CD4-positive, alpha-beta T cell treated with Interleukin-6 for 4 hours (primary cell): ENCODE measurements around the gene GFI1B.
"Not testable (repeated sequence)": the region's sequence is repeated elsewhere in the genome, so short reads cannot be mapped to it uniquely, and the experiment has no call there.

Experiments
- DNase-seq: peaks from one replicate; pipeline ENCODE4 v3.0.0-alpha.2; 2020; ENCODE audit warnings: mixed read lengths

GFI1B gene

DNA sequence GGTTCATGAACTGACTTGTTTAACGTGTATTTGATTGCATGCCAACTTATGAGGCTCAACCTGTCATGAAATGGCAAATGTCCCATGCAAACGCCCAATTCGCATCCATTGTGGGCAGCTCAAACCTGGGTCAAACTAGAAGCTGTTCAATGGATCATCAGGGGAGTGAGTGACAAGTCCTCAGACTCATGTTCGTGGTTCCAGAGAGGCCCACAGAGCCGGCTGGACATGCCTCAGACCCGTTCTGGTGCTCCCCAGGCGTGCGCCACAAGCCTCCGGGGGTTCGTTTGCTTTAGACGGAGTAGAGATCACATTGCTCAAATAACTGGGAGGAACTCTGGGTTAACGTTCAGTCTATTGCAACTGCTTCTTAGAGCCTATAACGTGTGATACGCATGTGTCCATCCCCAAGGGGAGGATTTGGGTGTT, 15.0 kb downstream of the GFI1B start:
- DNase-seq: no peak

DNA sequence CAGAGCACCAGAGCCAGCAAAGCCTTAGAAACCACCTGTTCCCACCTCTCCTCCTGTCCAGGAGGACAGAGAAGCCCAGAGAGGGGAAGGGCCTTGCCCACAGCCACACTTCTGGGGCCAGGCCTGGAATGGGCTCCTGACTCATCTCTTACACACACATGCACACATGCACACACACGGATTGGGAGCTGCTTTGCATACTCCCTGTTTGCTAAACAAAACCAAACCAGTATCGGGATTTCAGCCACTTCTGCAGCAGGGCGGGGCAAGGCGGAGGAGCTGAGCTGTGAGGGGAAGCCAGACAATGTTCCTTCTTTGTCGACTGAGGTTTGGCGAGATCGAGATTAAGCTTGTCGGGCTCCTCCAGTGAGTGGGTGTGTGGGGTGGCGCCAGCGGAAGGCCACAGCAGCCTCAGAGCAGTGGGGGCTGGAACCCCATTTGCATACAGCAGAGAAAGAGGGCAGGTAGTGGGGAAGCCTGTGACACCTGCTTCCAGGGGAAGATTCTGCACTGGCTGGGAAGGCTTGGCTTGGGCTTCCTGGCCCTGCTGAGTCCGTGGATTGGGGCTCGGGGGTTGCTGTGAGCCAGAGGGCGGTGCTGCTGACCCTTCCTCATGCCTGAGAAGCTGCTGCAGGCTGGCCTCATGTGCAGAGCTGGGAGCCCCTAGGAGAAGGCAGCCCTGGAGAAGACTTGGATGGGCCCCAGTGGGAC, 16.1 kb downstream of the GFI1B start:
- no peak for DNase-seq

DNA sequence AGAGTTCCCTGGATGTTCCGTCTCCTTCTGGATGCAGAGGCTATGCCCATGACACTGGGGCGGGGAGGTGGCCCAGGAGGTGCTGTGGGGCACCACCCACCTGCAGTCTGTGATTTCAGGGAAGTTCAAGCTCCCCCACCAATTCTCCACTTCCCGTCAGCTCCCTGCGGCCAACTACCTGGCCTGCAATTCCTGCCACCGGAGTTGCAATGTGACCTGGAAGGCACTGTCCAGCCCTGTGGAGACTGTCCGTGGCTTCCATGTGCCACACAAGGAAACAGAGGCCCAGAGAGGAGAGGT, 16.6 kb downstream of the GFI1B start:
- DNase-seq: no peak

DNA sequence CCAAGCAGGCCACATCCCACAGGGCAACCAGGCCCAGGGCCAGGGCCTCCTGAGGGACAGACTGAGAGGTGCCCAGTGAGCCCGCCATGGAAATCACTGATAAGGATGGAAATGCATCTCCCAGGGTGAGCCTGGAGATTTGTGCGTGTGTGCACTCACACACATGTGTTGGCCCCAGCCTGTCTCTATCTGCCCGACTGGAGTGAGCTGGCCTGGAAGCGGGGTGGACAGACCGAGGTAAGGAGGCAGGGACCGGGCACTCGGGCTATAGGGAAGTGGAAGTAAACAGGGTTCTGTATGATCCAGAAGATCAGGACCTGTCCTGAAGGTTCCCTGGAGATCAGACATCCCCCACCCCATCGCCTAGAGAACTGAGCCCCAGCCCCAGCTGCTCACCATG, 17.4 kb downstream of the GFI1B start:
- no peak for DNase-seq

DNA sequence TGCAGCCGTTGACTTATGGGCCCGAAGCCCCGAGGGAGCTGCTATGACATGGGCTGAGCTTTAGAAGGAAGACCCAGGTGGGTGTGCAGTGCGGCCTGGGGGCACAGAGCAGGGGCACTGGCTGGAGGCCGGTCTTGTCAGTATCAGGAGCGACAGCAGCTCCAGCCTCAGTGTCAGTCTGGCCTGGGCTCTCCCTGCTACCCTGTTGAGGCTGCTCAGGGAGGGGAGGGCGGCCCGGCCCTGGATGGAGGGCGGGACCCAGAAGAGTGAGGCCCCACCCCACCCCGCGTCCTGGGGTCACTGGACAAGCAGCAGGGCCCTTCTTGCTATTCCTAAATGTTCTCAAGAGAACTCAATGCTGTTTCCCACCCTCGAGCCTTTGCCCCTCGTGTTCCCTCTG, 18.0 kb downstream of the GFI1B start:
- DNase-seq: no peak

DNA sequence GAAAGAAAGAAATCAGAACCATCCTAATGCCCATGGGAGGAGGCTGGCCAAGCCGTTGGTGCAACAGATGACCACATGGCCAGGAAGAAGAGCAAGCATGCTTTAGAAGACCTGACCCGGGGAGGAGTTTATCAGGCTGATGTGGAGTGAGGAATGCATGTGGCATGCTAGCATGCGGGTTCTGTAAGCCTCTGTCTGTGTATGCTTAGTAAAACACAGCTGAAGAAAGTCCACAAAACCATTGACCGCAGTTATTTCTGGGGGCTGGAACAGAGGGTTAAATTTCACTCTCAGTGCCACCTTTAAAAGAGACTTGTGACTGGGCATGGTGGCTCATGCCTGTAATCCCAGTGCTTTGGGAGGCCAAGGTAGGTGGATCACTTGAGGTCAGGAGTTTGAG, 19.1 kb downstream of the GFI1B start:
- no peak for DNase-seq

GRCh38 chr9:132998221-132998620, 19.7 kb downstream of the GFI1B start:
- DNase-seq: not testable (repeated sequence)

GRCh38 chr9:132998831-132999635, 20.5 kb downstream of the GFI1B start:
- no peak for DNase-seq

- DNase-seq: no peak
Measured at GRCh38 chr9:133002147-133003070, 23.9 kb downstream of the GFI1B start.

DNA sequence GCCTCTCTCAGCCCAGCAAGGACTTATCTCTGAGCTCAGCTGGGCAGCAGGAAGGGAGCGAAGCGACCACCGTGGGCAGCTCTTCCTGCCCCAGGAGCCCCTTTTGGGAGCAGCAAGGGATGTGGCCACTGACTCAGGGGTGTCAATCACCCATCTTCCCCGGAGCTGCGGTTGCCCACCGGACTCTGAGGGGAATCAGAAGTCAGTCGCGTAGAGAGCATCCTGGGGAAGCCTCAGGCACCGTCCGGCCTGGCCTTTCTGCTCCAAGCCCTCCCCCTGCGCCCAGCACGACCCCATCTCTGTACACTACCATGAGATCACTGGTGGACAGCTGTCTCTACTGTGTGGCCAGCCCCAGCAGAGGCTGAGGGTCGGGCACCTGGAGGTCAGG, 24.6 kb downstream of the GFI1B start:
- DNase-seq: no peak

- no peak for DNase-seq
Measured at GRCh38 chr9:133003671-133004090, 25.2 kb downstream of the GFI1B start.

DNA sequence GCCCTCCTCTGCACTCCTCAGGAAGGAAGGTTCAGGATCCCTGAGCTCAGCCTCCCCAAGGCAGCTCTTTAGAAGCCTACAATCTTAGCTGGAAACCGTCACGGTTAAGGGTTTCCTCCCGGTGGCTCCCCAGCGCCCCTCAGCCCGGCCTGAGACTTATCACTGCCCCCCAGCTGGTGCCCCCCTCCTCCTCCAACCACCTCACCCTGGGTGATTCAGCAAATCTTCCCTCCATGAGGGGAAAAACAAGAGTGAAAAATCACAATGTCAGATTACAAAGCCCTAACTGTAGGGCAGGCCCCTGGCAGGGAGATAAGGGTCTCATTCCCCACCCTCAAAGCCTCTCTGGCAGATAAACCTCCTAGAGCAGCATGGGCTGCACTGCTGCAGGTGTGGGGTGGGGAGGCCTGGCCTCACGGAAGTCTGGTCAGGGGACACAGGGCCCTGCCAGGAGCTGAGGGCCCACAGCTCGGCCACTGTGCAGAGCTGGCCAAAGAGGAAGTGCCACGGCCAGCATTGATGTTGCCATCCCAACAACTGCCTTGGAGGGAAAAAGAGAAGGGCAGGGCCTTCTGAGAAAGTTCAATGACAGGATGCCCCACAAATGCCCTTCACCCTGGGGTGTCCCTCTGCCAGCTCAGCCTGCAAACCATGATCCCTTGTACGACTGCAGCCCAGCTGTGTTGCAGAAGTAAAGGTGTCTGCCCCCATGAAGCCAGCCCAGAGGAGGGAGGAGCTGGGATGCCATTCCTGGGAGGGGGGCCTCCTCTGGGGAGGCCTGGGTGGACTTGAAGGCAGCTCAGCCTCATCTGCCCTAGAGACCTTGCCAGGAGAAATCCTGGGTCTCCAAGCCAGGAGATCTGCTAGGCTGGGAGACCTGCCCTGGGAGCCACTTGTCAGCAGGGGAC, 25.9 kb downstream of the GFI1B start:
- DNase-seq: no peak

DNA sequence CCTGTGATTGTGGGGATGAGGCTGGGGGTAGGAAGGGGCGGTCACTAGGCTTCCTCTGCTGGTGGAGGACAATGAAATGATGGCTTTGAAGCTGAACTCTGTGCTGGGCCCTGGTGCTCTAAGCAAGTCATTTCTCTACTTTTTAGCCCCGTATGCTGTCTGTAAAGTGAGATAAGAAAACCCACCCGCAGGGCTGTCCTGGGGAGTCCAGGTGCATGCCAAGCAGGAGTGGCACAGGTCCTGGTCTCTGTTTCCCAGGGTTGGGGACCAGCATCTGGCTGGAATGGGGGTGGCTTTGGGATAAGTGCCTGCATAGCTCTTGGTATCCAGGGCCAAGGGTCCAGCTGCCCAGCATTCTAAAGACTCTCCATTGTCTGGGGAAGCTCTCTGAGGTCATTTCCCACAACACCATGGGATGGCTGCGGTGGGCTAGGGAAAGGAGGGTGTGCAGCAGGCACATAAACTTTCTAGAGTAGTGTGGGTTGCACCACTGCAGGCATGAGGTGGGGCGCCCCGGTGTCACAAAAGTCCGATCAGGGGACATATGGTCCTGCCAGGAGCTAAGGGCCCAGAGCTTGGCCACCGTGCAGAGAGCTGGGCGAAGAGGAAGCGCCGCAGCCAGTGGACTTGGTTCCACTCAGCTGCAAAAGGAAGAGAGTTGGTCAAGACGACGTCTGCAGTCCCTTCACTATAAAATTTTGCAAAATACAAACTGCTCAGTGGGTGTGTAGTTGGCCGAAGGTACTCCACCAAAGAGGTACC, 26.7 kb downstream of the GFI1B start:
- DNase-seq: no peak

GRCh38 chr9:133005957-133006356, 27.5 kb downstream of the GFI1B start:
- no peak for DNase-seq

GRCh38 chr9:133006731-133007352, 28.3 kb downstream of the GFI1B start:
- DNase-seq: no peak

- no peak for DNase-seq
Measured at GRCh38 chr9:133008406-133008805, 29.9 kb downstream of the GFI1B start.

DNA sequence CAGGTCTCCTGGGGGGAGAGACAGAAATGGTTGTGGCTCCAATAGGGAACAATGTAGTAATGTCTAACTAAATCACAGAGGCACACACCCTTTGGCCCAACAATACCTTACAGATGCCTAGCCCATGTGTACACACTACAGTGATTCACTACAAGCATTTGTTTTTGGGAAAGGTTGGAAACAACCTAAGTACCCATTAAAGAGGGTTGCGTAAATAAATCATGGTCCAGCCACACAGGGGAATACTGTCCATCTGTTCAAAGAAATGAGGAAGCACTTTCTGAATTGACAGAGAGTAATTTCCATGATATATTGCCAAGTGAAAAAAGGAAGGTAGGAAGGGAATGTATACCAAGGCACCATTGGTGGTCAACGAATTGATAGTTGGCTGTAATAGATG, 30.3 kb downstream of the GFI1B start:
- DNase-seq: no peak

- no peak for DNase-seq
Measured at GRCh38 chr9:133009906-133010582, 31.6 kb downstream of the GFI1B start.

GRCh38 chr9:133014696-133015095, 36.2 kb downstream of the GFI1B start:
- no peak for DNase-seq

- DNase-seq: peak; percentile 66
Measured at GRCh38 chr9:133023117-133023890, 44.8 kb downstream of the GFI1B start.
